GM12878 (cell line): Measurements from ENCODE around the gene PALD1. TPM values are rescaled to one million over a fixed set of nuclear protein-coding genes. Genes with fewer than 3 reads are reported as not detected.

Experiments used
- ATAC-seq: fragments of 200-7000 bp; cut with Tn5 transposase; 3 replicates; pipeline ENCODE4 v1.9.1; 2020; ENCODE audit warnings: mild to moderate bottlenecking, moderate library complexity
- BruUV-seq: library from RNA; stranded (reverse); fragments of 400-500 nt; replicated peaks from 2 replicates; lab custom pipeline; 2021; lab: Mats Ljungman, UMichigan
- CTCF ChIA-PET: fragments of 300-600 bp; sonication (Branson Sonifier 250); formaldehyde crosslinking; extraction: SDS; loops from one replicate; lab custom pipeline; 2021; ENCODE audit warnings: inconsistent platforms; lab: Yijun Ruan, JAX
- POLR2A ChIA-PET: fragments of 350-600 bp; formaldehyde crosslinking; extraction: SDS; loops from one replicate; lab custom pipeline; 2021; ENCODE audit warnings: inconsistent platforms; lab: Charles Lee
- RAD21 ChIA-PET: fragments of 300-600 bp; sonication (Branson Sonifier 250); formaldehyde crosslinking; loops from one replicate; lab custom pipeline; 2023; ENCODE audit warnings: antibody characterized with exemption; ENCODE audit not compliant: unreplicated experiment; lab: Charles Lee
- SMC1A ChIA-PET: fragments of 300-600 bp; sonication (Branson Sonifier 250); formaldehyde crosslinking; loops from one replicate; lab custom pipeline; 2023; ENCODE audit not compliant: unreplicated experiment, uncharacterized antibody; lab: Charles Lee
- DNase-seq: peaks from one replicate; pipeline ENCODE4 v3.0.0-alpha.2; 2011; ENCODE audit warnings: low read depth, low spot score
- FAIRE-seq: peaks from 3 replicates; lab custom pipeline; 2011; peaks lifted over from hg19 to GRCh38; lab: Jason Lieb, UNC
- H2AFZ ChIP-seq: 2 replicates; pipeline ENCODE4 v1.6.0; 2011; ENCODE audit warnings: low read depth, low read length, control low read depth; ENCODE audit not compliant: control insufficient read depth
- H3K27ac ChIP-seq: 2 replicates; pipeline ENCODE4 v1.5.1; 2011; ENCODE audit warnings: control low read depth; ENCODE audit not compliant: control insufficient read depth, insufficient read depth
- H3K27me3 ChIP-seq, 2 experiments: replicated peaks in 1 of 2; 2 replicates each; pipeline versions ENCODE4 v1.6.0 to v1.6.1; 2011; ENCODE audit warnings: low read length in 1 of 2; ENCODE audit not compliant: control insufficient read depth in 2 of 2, insufficient read depth in 2 of 2
- H3K36me3 ChIP-seq, 2 experiments: 2 replicates each; pipeline ENCODE4 v1.5.1; 2011; ENCODE audit warnings: low read length in 1 of 2; ENCODE audit not compliant: control insufficient read depth in 2 of 2, insufficient read depth in 2 of 2
- H3K4me1 ChIP-seq: 2 replicates; pipeline ENCODE4 v1.6.1; 2011; ENCODE audit warnings: mild to moderate bottlenecking, low read length, moderate library complexity, mixed read lengths; ENCODE audit not compliant: control insufficient read depth, insufficient read depth
- H3K4me2 ChIP-seq: 2 replicates; pipeline ENCODE4 v1.6.0; 2011; ENCODE audit warnings: control low read depth; ENCODE audit not compliant: control insufficient read depth, insufficient read depth
- H3K4me3 ChIP-seq: fragments of 200-600 bp; sonication (generic); 2 replicates; pipeline ENCODE4 v1.5.1; 2016
- H3K79me2 ChIP-seq: 2 replicates; pipeline ENCODE4 v1.6.0; 2011; ENCODE audit warnings: low read length; ENCODE audit not compliant: control insufficient read depth, insufficient read depth
- H3K9ac ChIP-seq: 2 replicates; pipeline ENCODE4 v1.8.0; 2011; ENCODE audit warnings: low read length, control low read depth, mixed read lengths; ENCODE audit not compliant: control insufficient read depth, insufficient read depth
- H3K9me3 ChIP-seq: replicated peaks from 3 replicates; pipeline ENCODE4 v1.5.1; 2011; ENCODE audit warnings: mild to moderate bottlenecking, low read length; ENCODE audit not compliant: control insufficient read depth, insufficient read depth
- H4K20me1 ChIP-seq: 2 replicates; pipeline ENCODE4 v1.6.0; 2011; ENCODE audit not compliant: control insufficient read depth, insufficient read depth
- CREM ChIP-seq: IDR thresholded peaks from 2 replicates; pipeline ENCODE4 v1.6.1; 2014; ENCODE audit warnings: antibody characterized with exemption, low read depth
- GABPA ChIP-seq: IDR thresholded peaks from 2 replicates; pipeline ENCODE4 v1.6.1; 2014; ENCODE audit warnings: antibody characterized with exemption, low read depth, mild to moderate bottlenecking, inconsistent platforms
- GATAD2B ChIP-seq: fragments of 450-650 bp; conservative IDR thresholded peaks from 2 replicates; pipeline ENCODE4 v1.6.1; 2017; ENCODE audit warnings: low read depth, mild to moderate bottlenecking, moderate library complexity
- KDM1A ChIP-seq: fragments of 200-600 bp; sonication (generic); IDR thresholded peaks from 2 replicates; pipeline ENCODE4 v1.6.1; 2016; ENCODE audit warnings: borderline replicate concordance
- NBN ChIP-seq: fragments of 450-650 bp; IDR thresholded peaks from 2 replicates; pipeline ENCODE4 v1.6.1; 2016
- NFXL1 ChIP-seq: fragments of 450-650 bp; IDR thresholded peaks from 2 replicates; pipeline ENCODE4 v1.6.1; 2017; ENCODE audit warnings: antibody characterized with exemption, mild to moderate bottlenecking, borderline replicate concordance
- NR2C2 ChIP-seq: IDR thresholded peaks from 2 replicates; pipeline ENCODE4 v1.6.1; 2011; ENCODE audit warnings: borderline replicate concordance, low read depth; ENCODE audit not compliant: control insufficient read depth, insufficient read length
- RAD21 ChIP-seq: IDR thresholded peaks from 2 replicates; pipeline ENCODE4 v1.6.1; 2011; ENCODE audit warnings: mild to moderate bottlenecking, low read depth, low read length, moderate library complexity; ENCODE audit not compliant: insufficient read depth
- SMAD5 ChIP-seq: IDR thresholded peaks from 2 replicates; pipeline ENCODE4 v1.6.1; 2016; ENCODE audit warnings: antibody characterized with exemption, low read depth
- SUPT20H ChIP-seq: IDR thresholded peaks from 2 replicates; pipeline ENCODE4 v1.6.1; 2011; ENCODE audit warnings: low read depth, mild to moderate bottlenecking, low read length, moderate library complexity, borderline replicate concordance; ENCODE audit not compliant: control insufficient read depth
- TCF3 ChIP-seq: IDR thresholded peaks from 2 replicates; pipeline ENCODE4 v1.6.1; 2012; ENCODE audit warnings: low read depth, mild to moderate bottlenecking, low read length, borderline replicate concordance; ENCODE audit not compliant: insufficient read depth
- YY1 ChIP-seq: IDR thresholded peaks from 2 replicates; pipeline ENCODE4 v1.6.1; 2011; ENCODE audit warnings: low read depth, mild to moderate bottlenecking, low read length
- ZNF24 ChIP-seq: fragments of 450-650 bp; IDR thresholded peaks from 2 replicates; pipeline ENCODE4 v1.6.1; 2017; ENCODE audit warnings: antibody characterized with exemption, mild to moderate bottlenecking
- ZNF384 ChIP-seq: IDR thresholded peaks from 2 replicates; pipeline ENCODE4 v1.6.1; 2012; ENCODE audit warnings: low read depth, mild to moderate bottlenecking, low read length, improper control_type of control experiment, borderline replicate concordance
- WGBS: methylation state at CpG from one replicate; pipeline ENCODE4 v1.1.6; 2016; ENCODE audit warnings: low lambda C conversion rate; ENCODE audit not compliant: insufficient replicate concordance, insufficient coverage; ENCODE audit errors: missing lambda C conversion rate; 5-methylcytosine and 5-hydroxymethylcytosine counted together
- in situ Hi-C: fragments of 300-500 bp; cut with MboI; formaldehyde crosslinking; loops from 9 replicates; pipeline ENCODE4 v1.14.3; 2018; ENCODE audit warnings: mixed read lengths
- intact Hi-C: fragments of 100-400 bp; cut with micrococcal nuclease; formaldehyde crosslinking; loops from one replicate; pipeline ENCODE4 v1.14.2; 2022; ENCODE audit not compliant: unreplicated experiment
- polyA plus RNA-seq, 11 experiments: library from polyadenylated mRNA; depleted of rRNA in 4 of 11; unstranded in 6 of 11; stranded (reverse) in 5 of 11; fragments of >200 nt; fragmentation: Nextera tagmentation in 4 of 11; fragmentation: Illumina TruSeq in 1 of 11; extraction: Ambion mirVana in 4 of 11; extraction: Trizol in 1 of 11; gene quantifications; 1 replicate in 1 of 11; 2 replicates in 10 of 11; pipeline versions ENCODE4 v1.2.1 to v1.2.3, GENCODE V29; 2011 to 2016; ENCODE audit warnings: inconsistent platforms in 2 of 11, missing spikeins in 2 of 11, low read depth in 1 of 11
- total RNA-seq, 4 experiments: library from RNA; depleted of rRNA in 3 of 4; stranded (reverse); fragments of >200 nt in 3 of 4; fragmentation: Illumina TruSeq in 1 of 4; extraction: Trizol in 1 of 4; gene quantifications; 2 replicates each; pipeline versions ENCODE4 v1.2.1 to v1.2.3, GENCODE V29; 2013 to 2021
- TF ChIP-seq, protein P1 (sequence below): fragments of 450-650 bp; IDR thresholded peaks from 2 replicates; pipeline ENCODE4 v1.6.1; 2017; ENCODE audit warnings: antibody characterized with exemption, mild to moderate bottlenecking, moderate library complexity

Gene PALD1
- total and polyA plus RNA-seq, 10 of the 15 experiments (the other 5 are each of a cell fraction or from before 2014, with no cell fraction given) = 0.43 to 20.9 (median 9.0) TPM

DNA sequence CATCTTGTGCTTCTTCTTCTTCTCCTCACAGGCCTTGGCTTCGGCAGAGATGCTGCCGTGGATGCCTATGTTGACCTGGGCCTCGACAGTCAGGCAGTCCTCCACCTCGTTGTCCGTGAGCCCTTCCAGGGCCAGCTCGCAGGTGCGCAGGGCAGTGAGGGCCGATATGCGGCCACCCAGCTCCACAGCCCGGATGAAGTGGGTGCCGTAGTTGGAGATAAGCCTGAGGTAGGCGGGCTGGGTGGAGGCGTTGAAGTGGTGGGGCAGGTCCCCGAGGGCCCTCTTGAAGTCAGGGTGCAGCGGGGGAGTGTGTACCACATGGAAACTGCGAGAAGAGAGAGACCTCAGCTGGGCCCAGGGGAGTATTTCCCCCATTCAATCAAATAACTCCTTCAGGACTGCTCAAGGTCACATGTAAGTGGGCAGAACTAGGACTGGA, 120.3 kb downstream of the PALD1 start (continued):
- TF ChIP-seq GATAD2B (no peak), SMAD5 (no peak), TCF3 (no peak), NFXL1 (no peak), GABPA (no peak), NR2C2 (no peak)

DNA sequence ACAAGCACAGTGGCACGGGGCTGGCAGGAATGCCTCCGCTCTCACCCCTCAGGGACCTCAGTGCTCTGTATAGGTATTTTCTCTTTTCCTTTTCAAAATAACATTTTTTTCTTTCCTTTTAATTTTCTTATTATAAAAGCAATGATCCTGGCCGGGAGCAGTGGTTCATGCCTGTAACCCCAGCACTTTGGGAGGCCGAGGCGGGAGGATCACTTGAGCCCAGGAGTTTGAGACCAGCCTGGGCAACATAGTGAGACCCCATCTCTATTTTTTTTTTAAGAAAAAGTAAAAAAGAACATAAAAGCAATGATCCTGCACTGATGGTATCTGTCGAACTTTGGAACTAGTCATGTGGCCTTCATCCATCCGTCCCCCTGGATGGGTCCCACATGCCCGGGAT, 120.8 kb downstream of the PALD1 start:
- POLR2A ChIA-PET = no interaction called here
- CTCF ChIA-PET = no interaction called here
- FAIRE-seq (no peak), ATAC-seq (no peak), DNase-seq (no peak)
- RAD21 ChIA-PET = interaction anchor here (1.3 kb wide), 1 partner anchor 12 kb away, joined by 3 read pairs; no protein-coding TSS in a partner anchor
- no peak for TF ChIP-seq YY1
- TF ChIP-seq KDM1A = no peak
- no peak for TF ChIP-seq ZNF384
- TF ChIP-seq SUPT20H = no peak
- no peak for TF ChIP-seq RAD21
- no peak for TF ChIP-seq ZNF24
- no peak for TF ChIP-seq NBN
- TF ChIP-seq CREM = no peak
- TF ChIP-seq, protein P1, sequence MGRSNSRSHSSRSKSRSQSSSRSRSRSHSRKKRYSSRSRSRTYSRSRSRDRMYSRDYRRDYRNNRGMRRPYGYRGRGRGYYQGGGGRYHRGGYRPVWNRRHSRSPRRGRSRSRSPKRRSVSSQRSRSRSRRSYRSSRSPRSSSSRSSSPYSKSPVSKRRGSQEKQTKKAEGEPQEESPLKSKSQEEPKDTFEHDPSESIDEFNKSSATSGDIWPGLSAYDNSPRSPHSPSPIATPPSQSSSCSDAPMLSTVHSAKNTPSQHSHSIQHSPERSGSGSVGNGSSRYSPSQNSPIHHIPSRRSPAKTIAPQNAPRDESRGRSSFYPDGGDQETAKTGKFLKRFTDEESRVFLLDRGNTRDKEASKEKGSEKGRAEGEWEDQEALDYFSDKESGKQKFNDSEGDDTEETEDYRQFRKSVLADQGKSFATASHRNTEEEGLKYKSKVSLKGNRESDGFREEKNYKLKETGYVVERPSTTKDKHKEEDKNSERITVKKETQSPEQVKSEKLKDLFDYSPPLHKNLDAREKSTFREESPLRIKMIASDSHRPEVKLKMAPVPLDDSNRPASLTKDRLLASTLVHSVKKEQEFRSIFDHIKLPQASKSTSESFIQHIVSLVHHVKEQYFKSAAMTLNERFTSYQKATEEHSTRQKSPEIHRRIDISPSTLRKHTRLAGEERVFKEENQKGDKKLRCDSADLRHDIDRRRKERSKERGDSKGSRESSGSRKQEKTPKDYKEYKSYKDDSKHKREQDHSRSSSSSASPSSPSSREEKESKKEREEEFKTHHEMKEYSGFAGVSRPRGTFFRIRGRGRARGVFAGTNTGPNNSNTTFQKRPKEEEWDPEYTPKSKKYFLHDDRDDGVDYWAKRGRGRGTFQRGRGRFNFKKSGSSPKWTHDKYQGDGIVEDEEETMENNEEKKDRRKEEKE = no peak
- Histone ChIP-seq H3K9me3 (no peaks in the 10 kb centered on the region), H3K4me3 (no peak overlapping the region), H3K36me3 (no peaks in the 10 kb centered on the region), H3K4me2 (no peak overlapping the region), H3K4me1 (no peaks in the 10 kb centered on the region), H3K9ac (no peak overlapping the region), H3K79me2 (no peaks in the 10 kb centered on the region), H4K20me1 (no peaks in the 10 kb centered on the region), H3K27ac (no peak overlapping the region), H2AFZ (no peak overlapping the region), H3K27me3 (no peaks in the 10 kb centered on the region)
- SMC1A ChIA-PET = interaction anchor here (1.0 kb wide), 1 partner anchor 23 kb away, joined by 3 read pairs; no protein-coding TSS in a partner anchor
- BruUV-seq = no TSS peak
- intact Hi-C loops (no loop called here), in situ Hi-C loops (no loop called here)
- 79% methylated on average over 8 of the region's 8 CpGs for WGBS
